HG02870 (cell line): ENCODE data around the gene ZNF524.
"Not testable (repeated sequence)": the region's sequence is repeated elsewhere in the genome, so short reads cannot be mapped to it uniquely, and the experiment has no call there.

Source experiments
- ATAC-seq: cut with Tn5 transposase; IDR thresholded peaks from one replicate; pipeline ENCODE4 v1.9.1; 2021; ENCODE audit warnings: mild to moderate bottlenecking, moderate library complexity; ENCODE audit not compliant: unreplicated experiment

Gene ZNF524, protein sequence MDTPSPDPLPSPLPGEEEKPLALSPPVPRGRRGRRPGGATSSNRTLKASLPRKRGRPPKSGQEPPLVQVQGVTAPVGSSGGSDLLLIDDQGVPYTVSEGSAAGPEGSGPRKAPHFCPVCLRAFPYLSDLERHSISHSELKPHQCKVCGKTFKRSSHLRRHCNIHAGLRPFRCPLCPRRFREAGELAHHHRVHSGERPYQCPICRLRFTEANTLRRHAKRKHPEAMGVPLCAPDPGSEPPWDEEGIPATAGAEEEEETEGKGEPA

DNA sequence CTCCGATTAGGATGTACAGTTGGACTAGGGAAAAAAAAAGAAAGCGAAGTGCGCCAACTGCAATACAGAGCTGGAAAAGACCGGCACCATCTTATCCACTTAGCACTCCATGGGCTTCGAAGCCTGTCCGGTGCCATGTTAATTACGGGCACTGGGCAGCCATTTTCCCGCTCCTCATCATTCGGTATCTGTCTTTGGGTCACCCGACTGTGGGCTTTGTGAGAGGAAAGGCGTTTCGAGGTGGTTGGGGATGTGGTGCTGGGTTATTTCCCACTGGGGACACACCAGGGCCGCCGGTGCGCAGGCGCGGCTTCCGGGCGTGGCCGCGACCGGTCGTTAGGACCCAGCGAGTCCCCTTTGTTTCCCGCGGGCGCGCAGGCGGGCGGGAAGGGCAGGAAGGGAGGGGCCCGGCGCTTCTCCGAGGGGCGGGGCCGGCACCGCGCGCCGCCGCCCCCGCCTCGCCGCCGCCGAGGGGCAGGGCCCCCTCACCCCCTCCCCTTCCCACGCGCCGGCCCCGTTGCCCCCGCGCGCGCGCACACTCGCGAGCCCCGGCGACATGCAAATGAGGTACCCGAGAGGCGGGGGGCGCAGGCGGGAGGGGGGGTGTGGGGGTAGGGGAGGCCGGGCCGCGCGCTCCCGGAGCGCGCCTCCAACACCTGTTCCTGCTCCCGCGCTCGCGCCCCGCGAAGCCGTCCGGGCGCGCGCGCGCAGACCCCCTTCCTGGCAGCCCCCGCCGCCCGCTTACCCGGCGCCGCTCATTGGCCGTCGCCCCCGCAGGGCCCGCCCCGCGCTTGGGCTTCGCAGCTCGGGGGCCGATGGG is at the start of gene ZNF524:
TSS of gene ZNF524 (plus strand) at position 447 of the 820 bp plus-strand sequence. CDS start 1,825 bp downstream, outside the sequence.
- ATAC-seq = peak; percentile 32

DNA sequence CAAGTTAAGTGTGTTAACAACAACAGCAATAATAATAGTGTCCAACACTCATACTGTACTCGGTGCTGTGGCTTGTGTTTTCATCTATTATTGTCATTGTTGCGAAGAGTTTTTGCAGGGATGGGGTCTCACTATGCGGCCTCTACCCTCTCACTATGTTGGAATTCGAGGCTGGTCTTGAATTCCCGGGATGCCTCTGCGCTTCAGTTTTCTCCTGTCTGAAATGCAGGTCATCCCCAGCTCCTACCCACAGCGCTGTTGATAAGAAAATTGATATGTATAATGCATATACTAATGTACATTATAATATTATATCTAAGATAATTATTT is 49.8 kb upstream of the ZNF524 start:
- ATAC-seq = no peak

DNA sequence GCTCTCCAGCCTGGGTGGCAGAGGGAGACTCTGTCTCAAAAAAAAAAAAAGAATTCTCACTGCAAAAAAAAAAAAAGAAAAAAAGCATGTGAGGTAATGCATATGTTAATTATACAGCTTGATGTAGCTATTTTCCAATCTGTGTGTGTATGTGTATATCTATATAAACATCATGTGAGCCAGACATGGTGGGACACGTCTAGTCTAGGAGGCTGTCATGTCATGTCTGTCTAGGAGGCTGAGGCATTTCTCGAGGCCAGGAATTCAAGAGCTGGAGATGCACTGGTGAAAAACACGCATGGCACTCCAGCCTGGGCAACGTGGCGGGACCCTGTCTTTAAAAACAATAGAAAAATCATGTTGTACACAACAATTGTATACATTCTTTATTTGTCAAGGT is 47.9 kb upstream of the ZNF524 start:
- no peak for ATAC-seq

DNA sequence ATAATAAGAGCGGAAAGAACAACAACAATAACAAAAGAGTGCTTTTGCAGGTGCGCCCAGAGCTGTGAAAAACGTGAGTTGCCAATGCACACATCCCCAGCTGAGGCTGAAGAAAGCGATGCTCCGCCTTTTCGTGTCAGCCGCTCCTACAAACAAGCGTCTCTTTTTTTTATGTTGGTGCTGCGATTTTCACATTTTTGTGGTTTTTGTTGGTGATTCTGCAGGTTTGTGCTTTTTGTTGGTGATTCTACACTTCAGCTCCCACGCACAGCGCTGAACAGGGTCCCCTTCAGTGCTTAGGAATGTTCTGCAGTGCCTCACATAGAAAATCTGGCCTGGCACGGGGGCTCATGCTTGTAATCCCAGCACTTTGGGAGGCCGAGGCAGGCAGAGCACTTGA is 47.5 kb upstream of the ZNF524 start:
- ATAC-seq = no peak

DNA sequence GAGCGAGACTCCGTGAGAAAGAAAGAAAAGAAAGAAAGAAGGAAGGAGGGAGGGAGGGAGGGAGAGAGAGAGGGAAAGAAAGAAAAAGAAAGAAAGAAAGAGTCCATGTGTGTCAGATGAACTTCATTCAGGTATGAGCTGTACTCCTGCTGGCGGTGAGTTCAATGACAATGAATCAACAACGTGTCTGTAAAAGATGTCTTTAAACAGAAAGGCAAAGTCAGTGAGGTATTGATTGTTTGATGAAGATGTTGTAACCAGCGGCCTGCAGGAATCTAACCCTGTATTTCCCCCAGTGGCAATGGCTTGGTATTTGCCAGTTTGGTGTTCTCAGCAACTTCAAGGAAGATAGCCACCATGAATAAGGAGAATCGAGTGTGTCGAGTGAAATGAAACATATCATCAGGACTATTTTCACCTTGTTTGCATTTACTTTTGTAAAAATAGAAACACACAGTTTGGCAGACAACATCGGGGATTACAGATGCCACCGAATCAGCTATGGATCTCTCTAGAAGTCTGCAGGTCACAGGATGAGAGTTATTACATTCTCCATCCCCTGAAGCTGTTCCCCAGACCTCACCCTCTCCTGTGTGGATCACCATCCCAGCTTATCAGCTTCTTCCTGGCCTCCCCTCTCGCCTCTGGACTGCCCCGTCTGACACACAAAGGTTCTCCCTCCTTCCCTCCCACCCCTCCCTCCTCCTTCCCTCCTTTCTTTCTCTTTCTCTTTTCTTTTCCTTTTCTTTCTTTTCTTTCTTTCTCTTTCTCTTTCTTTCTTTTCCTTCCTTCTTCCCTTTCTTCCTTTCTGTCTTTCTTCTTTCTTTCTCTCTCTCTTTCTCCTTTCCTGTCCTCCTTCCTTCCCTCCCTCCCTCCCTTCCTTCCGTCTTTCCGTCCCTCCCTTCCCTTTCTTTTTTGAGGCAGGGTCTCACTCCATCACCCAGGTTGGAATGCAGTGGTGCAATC is 46.6 kb upstream of the ZNF524 start:
- no peak for ATAC-seq

DNA sequence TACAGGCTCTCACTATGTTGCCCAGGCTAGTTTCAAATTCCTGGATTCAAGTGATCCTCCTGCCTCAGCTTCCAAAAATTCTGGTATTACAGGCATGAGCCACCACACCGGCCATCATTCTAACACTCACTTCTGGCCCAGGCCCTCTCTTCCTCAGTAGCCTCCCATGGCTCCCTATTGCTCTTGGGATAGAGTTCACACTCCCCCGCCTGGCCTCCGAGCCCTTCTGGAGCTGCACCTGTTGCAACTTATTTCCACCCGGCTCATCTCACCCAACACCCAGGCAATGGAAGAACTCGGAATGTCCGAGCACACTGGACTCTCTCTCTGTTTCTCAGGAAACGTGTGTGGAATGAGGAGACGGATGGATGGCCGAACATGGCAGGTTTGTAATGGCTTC is 45.8 kb upstream of the ZNF524 start:
- no peak for ATAC-seq

DNA sequence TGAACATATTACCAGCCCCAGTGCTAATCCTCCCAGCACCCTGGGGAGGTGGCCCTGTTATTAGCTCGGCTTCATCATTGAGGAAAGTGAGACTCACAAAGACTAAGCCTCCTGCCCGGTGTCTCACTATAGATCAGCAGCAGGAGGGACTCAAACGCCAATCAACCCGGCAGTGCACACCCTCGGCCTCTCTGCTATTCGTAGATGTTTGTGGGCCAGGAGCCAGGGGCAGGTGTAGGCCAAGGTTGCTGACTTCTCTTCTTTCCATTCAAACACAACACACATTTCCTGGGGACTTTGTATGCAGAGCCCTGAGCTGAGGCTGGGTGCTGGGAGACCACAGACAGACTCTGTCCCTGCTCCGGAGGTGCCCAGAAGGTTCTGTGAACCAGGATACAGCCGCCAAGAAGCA is 45.3 kb upstream of the ZNF524 start:
- ATAC-seq = no peak

DNA sequence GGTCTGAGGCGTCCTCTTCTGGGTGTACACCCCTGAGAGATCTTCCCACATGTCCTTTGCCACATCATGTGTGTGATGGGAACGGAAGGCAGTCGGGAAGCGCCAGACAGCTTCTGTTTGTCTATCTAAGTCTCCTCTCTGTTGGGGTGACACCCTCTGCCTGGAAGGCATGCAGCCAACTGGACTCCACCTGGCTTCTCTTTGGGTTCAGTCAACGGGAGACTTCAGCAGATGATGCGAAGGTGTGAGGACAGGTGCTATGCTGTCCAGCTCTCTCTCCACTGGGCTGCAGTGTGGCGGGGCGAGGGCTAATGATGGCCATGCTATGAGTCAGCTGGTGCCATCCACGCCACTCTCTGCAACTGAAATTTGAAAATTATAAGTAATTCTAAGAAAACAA is 40.4 kb upstream of the ZNF524 start:
- ATAC-seq = no peak

DNA sequence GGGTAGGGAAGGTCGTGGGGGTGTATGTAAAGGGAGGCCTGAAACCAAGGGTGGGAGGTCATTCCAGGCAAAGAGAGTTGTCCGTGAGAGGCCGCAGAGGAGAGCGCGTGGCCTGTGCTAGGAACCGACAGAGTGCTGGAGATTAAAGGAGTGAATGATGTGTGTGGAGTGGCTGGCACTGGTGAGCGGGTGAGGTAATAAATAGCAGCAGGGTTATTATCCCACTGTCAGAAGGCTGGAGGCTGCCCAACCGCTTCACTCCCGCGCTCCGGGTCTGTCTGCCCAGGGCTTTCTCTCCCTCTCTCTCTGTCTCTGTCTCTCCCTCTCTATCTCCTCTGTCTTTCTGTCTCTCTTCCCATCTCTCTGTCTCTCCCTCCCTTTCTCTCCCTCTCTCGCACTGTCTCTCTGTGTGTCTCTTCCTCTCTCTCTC is 36.8 kb upstream of the ZNF524 start:
- no peak for ATAC-seq

DNA sequence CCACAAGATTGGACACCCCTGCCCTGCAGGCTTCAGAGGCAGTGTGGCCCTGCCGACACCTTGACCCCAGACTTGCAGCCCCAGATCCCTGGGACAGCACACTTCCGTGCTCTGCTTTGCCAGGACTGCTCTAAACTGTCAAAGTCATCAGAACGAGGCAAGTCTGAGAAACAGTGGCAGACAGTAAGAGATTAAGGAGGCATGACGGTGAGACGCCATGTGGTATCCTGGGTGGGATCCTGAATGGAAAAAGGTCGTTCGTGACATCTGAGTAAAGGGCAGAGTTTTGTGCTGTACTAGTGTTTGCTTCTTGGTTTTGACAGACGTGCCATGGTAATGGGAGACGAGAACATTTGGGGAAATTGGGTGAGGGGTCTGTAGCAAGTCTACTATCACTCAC is 33.3 kb upstream of the ZNF524 start:
- no peak for ATAC-seq

DNA sequence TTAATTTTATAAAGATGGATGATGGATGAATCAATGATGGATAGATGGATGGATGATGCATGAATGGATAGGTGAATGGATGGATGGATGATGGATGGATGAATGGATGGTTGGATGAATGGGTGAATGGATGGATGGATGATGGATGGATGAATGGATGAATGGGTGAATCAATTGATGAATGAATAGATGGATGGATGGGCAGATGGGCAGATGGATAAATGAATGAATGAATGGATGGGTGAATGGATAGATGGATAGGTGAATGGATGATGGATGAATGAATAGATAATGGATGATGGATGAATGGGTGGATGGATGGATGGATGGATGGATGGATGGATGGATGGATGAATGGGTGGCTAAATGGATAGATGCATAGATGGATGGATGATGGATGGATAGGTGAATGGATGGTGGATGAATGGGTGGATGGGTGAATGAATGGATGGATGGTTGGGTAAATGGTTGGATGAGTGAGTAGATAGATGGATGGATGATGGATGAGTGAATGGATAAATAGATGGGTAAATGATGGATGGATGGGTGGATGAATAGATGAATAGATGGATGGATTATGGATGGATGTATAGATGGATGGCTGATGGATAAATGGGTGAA is 32.3 kb upstream of the ZNF524 start:
- ATAC-seq = no peak

DNA sequence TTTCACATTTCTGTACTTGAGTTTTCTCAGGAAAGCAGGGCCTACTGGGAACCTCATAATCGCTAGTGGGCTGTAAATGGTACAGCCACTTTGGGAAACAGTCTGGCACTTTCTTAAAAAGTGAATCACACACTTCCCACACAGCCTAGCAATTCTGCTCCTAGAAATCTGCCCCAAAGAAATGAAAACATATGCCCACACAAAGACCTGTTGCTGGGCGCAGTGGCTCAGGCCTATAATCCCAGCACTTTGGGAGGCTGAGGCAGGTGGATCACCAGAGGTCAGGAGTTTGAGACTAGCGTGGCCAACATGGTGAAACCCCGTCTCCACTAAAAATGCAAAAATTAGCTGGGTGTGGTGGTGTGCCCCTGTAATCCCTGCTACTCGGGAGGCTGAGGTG is 30.6 kb upstream of the ZNF524 start:
- ATAC-seq = not testable (repeated sequence)

DNA sequence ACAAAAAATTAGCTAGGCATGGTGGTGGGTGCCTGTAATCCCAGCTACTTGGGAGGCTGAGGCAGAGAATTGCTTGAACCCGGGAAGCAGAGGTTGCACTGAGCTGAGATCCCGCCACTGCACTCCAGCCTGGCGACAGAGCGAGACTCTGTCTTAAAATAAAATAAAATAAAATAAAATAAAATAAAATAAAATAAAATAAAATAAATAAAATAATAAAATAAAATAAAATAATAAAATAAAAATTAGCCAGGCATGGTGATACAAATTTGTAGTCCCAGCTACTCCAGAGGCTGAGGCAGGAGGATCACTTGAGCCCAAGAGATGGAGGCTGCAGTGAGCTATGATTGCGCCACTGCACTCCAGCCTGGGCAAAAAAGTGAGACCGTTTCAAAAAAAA is 26.2 kb upstream of the ZNF524 start:
- not testable (repeated sequence) for ATAC-seq

DNA sequence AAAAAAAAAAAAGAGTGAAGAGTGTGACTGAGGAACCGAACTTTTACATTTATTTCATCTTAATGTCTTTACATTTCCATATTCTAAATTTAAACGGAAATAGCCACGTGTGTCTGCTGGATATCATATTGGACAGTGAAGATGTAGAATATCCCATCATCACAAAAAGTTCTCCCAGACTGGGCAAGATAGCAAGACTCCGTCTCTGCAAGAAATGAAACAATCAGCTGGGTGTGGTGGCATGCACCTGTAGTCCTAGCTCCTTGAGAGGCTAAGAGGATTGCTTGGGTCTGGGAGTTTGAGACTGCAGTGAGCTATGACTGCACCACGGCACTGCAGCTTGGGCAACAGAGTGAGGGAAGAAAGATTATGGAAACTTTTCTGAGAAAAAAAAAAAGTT is 23.3 kb upstream of the ZNF524 start:
- ATAC-seq = no peak

DNA sequence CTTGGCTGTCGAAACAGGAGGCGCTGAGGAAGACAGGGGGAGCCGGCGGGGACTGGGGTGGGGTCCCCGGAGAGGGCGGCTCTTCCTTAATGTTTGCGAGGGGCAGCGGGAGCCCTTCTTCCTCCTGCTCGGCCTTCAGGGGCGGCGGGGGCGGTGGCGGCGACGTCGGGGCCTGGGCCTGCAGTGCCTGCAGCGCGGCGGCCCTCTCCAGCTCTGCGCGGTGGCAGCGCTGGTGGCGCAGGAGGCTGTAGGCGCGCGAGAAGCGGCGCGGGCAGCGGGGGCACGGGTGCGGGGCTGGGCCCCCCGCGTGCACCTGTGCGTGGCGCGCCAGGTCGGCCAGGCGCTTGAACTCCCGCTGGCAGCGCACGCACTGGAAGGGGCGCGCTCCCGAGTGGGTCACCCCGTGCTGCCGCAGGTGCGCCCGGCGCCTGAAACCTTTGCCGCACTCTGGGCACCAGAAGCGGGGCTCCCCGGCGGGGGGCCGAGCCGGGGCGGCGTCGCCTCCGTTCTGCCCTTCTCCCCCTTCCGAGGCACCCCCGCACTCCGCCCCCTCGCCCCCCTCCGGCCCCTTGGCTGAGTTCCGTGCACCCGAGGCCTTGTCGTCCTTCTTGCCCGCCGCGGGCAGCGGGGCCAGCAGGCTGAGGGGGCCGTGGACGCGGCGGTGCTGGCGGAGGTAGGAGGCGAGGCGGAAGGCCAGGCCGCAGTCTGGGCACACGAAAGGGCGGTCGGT is 21.9 kb upstream of the ZNF524 start:
- ATAC-seq = no peak

DNA sequence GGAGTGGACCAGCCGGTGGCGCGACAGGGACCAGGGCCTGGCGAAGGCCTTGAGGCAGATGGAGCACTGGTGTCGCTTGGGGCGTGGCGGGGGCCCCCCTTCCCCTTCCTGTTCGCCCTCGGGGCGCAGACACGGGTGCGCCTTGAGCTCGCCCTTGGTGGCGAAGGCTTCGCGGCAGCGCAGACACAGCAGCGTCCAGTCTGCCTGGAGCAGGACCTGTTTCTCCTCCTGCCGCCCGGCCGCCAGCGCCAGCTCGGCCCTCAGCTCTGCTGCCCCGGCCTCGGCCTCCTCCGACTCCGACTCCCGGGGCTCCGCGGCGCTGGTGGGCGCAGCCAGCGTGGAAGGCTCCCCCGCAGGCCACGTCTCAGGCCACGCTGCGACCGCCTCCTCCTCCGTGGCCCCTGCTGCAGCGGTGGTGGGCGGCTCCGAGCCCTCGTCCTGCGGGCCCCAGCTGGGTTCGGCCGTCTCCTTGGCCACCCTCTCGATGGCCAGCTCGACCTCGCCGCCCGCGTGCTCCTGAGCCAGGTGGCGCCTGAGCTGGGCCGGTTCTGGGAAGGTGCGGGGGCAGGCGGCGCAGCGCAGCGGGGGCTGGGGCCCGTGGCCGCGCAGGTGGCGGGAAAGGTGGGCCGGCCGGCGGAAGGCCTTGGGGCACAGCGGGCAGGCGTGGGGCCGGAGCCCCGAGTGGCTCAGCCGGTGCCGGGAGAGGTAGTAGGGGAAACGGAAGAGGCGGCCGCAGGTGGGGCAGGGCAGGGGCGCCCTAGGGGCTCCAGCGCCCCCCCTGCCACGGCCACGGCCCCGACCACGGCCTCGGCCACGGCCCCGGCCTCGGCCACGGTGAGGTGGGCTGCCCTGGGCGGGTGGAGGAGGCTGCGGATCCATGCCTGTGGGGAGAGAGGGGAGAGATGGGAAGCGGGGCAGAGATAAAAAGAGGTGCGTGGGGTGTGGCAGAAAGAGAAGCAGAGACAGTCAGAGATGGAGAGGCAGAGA is 21.0 kb upstream of the ZNF524 start:
- ATAC-seq = no peak

DNA sequence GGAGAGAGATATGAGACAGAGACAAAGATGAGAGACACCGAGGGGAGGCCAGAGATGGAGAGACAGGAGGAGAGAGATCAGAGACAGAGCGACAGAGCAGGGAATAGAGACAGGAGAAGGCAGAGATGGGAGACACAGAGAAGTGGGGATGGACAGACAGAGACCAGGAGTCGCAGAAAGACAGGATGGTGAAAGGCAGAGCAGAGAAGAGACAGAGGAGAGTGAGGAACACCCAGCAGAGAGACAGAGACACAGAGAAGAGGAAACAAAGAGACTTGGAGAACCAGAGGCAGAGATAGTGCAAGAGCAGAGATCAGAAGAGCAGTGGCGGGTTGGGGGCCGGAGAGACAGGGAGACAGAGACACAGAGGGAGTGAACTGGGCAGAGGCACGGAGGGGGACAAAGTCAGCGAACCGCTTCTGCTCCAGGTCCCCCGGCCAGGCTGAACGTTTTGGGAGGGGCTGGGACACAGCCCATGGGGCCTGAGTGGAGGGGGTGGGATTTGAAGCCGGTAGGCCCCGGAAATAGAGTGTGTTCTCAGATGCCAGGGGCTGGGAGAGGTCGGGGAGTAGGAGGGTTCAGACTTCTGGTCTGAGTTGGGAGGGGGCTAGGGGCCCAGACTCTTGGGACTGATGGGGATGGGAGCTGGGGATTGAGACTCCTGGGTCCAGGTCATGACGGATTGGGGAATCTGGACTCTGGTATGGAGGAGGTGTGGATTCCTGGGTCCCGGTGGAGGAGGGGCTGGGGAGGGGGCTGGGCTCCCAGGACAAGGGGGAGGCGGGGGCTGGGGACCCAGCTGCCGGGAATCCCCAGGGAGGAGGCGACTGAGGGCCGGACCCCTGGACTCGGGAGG is 20.1 kb upstream of the ZNF524 start:
- no peak for ATAC-seq

DNA sequence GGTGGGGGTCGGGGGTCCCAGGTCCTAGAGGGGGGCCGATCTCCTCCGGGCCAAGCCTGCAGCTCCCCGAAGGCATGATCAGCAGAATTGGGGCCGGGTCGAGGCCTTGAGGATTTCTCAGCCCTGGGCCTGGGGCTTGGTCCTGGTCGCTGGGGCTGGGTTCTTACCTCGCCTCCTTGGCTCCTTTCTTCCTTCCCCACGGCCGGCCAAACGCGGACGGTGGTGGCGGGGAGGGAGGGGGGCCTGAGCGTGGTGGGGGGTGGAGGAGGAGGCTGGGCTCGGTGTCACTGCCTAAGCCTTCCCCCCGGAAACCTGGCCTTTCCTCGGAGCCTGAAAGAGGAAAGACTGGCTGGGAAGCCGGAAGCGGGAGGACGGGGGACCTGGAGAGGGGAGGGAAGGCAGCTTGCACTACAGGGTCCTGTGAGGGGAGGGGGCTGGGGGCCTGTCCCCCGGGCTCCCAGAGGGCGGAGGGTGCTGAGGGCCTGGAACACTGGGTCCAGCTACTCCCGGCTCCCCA is 19.4 kb upstream of the ZNF524 start, which contains the start of gene ZNF579:
TSS of gene ZNF579 (minus strand) at position 221 of the 517 bp plus-strand sequence. CDS start 1,209 bp downstream, outside the sequence.
- no peak for ATAC-seq
